HEK293 (cell line): ENCODE results near the gene DR1.

Source experiments
- KLF10 ChIP-seq: fragments of 450-650 bp; IDR thresholded peaks from 2 replicates; pipeline ENCODE4 v1.5.1; 2018; ENCODE audit warnings: missing biosample characterization, mild to moderate bottlenecking, missing genetic modification characterization
- TRIM28 ChIP-seq: IDR thresholded peaks from 2 replicates; pipeline ENCODE4 v1.6.1; 2011; ENCODE audit warnings: low read length, control low read depth, borderline replicate concordance
- ZBTB11 ChIP-seq: fragments of 450-650 bp; formaldehyde crosslinking; conservative IDR thresholded peaks from 2 replicates; pipeline ENCODE4 v1.5.1; 2016; ENCODE audit warnings: low read depth, missing biosample characterization, missing genetic modification characterization
- ZBTB7A ChIP-seq: fragments of 450-650 bp; formaldehyde crosslinking; IDR thresholded peaks from 2 replicates; pipeline ENCODE4 v1.5.1; 2016; ENCODE audit warnings: low read depth, missing biosample characterization, missing genetic modification characterization
- ZFP3 ChIP-seq: fragments of 450-650 bp; formaldehyde crosslinking; IDR thresholded peaks from 2 replicates; pipeline ENCODE4 v1.5.1; 2016; ENCODE audit warnings: low read depth, missing biosample characterization, missing genetic modification characterization
- ZNF112 ChIP-seq: fragments of 450-650 bp; formaldehyde crosslinking; IDR thresholded peaks from 2 replicates; pipeline ENCODE4 v1.5.0; 2017; ENCODE audit warnings: missing biosample characterization, missing genetic modification characterization
- ZNF274 ChIP-seq, 2 experiments: fragments of 200-500 bp in 1 of 2; fragments of 450-650 bp in 1 of 2; sonication (Bioruptor generic) in 1 of 2; formaldehyde crosslinking in 1 of 2; IDR thresholded peaks; 2 replicates each; pipeline versions ENCODE4 v1.5.1 to v1.6.1; 2014 to 2016; ENCODE audit warnings: borderline replicate concordance in 1 of 2, inconsistent platforms in 1 of 2, low read length in 1 of 2, missing biosample characterization in 1 of 2, missing genetic modification characterization in 1 of 2
- TF ChIP-seq, protein P1 (sequence below): fragments of 450-650 bp; formaldehyde crosslinking; IDR thresholded peaks from 2 replicates; pipeline ENCODE4 v1.5.1; 2016; ENCODE audit warnings: missing biosample characterization, missing genetic modification characterization

DNA sequence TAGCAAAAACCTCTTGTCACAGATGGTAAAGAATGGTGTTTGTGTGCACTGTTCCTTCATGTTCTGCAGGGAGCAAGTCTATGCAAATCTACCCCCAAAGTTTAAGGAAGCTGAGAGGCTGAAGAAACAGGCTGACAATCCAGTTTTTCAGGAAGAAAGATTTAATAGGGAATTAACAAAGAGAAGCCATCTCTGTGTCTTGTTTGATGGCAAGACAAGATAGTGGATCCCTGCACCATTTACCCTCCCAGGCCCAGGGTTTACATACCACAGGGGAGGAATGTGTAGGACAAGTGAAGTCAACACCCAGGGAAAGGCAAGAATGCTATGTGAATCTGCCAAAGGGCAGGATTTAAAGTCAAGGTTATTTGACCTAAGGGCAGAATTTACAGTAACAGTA is 54.1 kb downstream of the DR1 start:
- TF ChIP-seq, protein P1, sequence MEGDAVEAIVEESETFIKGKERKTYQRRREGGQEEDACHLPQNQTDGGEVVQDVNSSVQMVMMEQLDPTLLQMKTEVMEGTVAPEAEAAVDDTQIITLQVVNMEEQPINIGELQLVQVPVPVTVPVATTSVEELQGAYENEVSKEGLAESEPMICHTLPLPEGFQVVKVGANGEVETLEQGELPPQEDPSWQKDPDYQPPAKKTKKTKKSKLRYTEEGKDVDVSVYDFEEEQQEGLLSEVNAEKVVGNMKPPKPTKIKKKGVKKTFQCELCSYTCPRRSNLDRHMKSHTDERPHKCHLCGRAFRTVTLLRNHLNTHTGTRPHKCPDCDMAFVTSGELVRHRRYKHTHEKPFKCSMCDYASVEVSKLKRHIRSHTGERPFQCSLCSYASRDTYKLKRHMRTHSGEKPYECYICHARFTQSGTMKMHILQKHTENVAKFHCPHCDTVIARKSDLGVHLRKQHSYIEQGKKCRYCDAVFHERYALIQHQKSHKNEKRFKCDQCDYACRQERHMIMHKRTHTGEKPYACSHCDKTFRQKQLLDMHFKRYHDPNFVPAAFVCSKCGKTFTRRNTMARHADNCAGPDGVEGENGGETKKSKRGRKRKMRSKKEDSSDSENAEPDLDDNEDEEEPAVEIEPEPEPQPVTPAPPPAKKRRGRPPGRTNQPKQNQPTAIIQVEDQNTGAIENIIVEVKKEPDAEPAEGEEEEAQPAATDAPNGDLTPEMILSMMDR (tag by site-specific recombination), result no peak
- TF ChIP-seq ZBTB11 (tag by site-specific recombination) (no peak), ZNF112 (tag by site-specific recombination) (no peak), KLF10 (tag by site-specific recombination) (no peak), TRIM28 (no peak), ZNF274 (IDR thresholded peaks at IDR 0.05; ENCODE audit: low read length) (no peak), ZNF274 (tag by site-specific recombination; IDR thresholded peaks at IDR 0.05; ENCODE audit: borderline replicate concordance) (no peak), ZFP3 (no peak), ZBTB7A (tag by site-specific recombination) (no peak)
